KMS-11 (cell line): ENCODE results near the gene UCN3.

Experiments
- H2AFZ ChIP-seq: fragments of 200-600 bp; sonication (generic); 2 replicates; pipeline ENCODE4 v1.6.1; 2016; ENCODE audit warnings: antibody characterized with exemption, mixed run types, low read depth
- H3K27ac ChIP-seq: fragments of 200-600 bp; sonication (generic); 2 replicates; pipeline ENCODE4 v1.6.1; 2016; ENCODE audit warnings: mild to moderate bottlenecking, mixed run types
- H3K27me3 ChIP-seq: fragments of 200-600 bp; sonication (generic); 2 replicates; pipeline ENCODE4 v1.6.1; 2017; ENCODE audit warnings: mild to moderate bottlenecking, low read depth, mixed run types, moderate library complexity; ENCODE audit not compliant: insufficient read depth
- H3K36me3 ChIP-seq: fragments of 200-600 bp; sonication (generic); 2 replicates; pipeline ENCODE4 v1.6.1; 2017; ENCODE audit warnings: mild to moderate bottlenecking, mixed run types; ENCODE audit not compliant: insufficient read depth
- H3K4me1 ChIP-seq: fragments of 200-600 bp; sonication (generic); 2 replicates; pipeline ENCODE4 v1.6.1; 2016; ENCODE audit warnings: mild to moderate bottlenecking, low read depth, mixed run types; ENCODE audit not compliant: poor library complexity, severe bottlenecking
- H3K4me2 ChIP-seq: fragments of 200-600 bp; sonication (generic); 2 replicates; pipeline ENCODE4 v1.7.0; 2016; ENCODE audit warnings: mild to moderate bottlenecking, mixed run types
- H3K4me3 ChIP-seq: fragments of 200-600 bp; sonication (generic); IDR thresholded peaks from 2 replicates; pipeline ENCODE4 v1.6.1; 2017; ENCODE audit warnings: low read depth, low read length, mixed read lengths; ENCODE audit not compliant: insufficient read depth
- H3K79me2 ChIP-seq: fragments of 200-600 bp; sonication (generic); 2 replicates; pipeline ENCODE4 v1.6.1; 2016; ENCODE audit warnings: low read depth, mixed run types; ENCODE audit not compliant: insufficient read depth
- H3K9ac ChIP-seq: fragments of 200-600 bp; sonication (generic); 2 replicates; pipeline ENCODE4 v1.6.1; 2016; ENCODE audit warnings: mild to moderate bottlenecking, mixed run types
- H4K20me1 ChIP-seq: fragments of 200-600 bp; sonication (generic); 2 replicates; pipeline ENCODE4 v1.6.1; 2016; ENCODE audit warnings: mild to moderate bottlenecking, mixed run types; ENCODE audit not compliant: insufficient read depth
- TF ChIP-seq, protein P1 (sequence below): fragments of 200-600 bp; sonication (generic); conservative IDR thresholded peaks from 2 replicates; pipeline ENCODE4 v1.6.1; 2017; ENCODE audit warnings: low read depth, mild to moderate bottlenecking, antibody characterized with exemption, low read length, moderate library complexity, mixed read lengths

The UCN3 gene

DNA sequence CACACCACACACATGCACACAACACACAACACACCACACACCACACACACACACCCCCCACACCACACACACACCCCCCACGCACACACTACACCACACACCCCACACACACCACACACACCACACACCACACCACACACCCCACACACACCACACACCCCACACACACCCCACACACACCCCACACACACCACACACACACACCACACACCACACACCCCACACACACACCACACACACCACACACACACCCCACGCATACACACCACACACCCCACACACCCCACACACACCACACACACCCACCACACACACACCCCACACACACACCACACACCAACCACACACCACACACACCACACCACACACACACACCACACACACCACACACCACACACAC is 16.4 kb downstream of the UCN3 start:
- no peaks in the 10 kb centered on the region for H4K20me1 ChIP-seq

DNA sequence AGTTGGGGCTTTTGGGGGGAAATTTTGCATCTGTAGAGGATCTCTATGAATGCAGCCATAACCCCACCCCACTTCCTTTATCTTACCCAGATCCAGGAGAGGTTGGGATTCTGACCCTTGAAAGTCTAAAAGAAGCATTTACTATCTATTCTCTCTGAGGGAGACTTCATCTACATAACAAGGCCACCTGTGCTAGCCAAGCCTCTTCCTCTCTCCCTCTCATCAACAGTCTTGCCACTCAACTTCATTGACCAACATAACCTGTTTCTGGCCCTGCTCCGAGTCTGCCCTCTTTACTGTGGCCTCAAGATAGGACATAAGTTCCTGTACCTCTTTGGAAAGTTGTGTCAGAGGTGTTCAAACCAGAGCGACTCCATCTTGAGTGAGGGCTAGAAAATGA is 20.5 kb downstream of the UCN3 start:
- no peak overlapping the region for H2AFZ ChIP-seq
- H3K79me2 ChIP-seq, result no peaks in the 10 kb centered on the region
- H4K20me1 ChIP-seq, result no peaks in the 10 kb centered on the region
- H3K9ac ChIP-seq, result no peak overlapping the region
- H3K27me3 ChIP-seq, result no peaks in the 10 kb centered on the region
- no peak overlapping the region for H3K4me2 ChIP-seq
- TF ChIP-seq, protein P1, sequence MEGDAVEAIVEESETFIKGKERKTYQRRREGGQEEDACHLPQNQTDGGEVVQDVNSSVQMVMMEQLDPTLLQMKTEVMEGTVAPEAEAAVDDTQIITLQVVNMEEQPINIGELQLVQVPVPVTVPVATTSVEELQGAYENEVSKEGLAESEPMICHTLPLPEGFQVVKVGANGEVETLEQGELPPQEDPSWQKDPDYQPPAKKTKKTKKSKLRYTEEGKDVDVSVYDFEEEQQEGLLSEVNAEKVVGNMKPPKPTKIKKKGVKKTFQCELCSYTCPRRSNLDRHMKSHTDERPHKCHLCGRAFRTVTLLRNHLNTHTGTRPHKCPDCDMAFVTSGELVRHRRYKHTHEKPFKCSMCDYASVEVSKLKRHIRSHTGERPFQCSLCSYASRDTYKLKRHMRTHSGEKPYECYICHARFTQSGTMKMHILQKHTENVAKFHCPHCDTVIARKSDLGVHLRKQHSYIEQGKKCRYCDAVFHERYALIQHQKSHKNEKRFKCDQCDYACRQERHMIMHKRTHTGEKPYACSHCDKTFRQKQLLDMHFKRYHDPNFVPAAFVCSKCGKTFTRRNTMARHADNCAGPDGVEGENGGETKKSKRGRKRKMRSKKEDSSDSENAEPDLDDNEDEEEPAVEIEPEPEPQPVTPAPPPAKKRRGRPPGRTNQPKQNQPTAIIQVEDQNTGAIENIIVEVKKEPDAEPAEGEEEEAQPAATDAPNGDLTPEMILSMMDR, result no peak
- H3K36me3 ChIP-seq, result no peaks in the 10 kb centered on the region
- no peaks in the 10 kb centered on the region for H3K4me1 ChIP-seq
- no peak overlapping the region for H3K4me3 ChIP-seq
- no peak overlapping the region for H3K27ac ChIP-seq

More for the DNA sequence above, 16.4 kb downstream of the UCN3 start:
- Histone ChIP-seq H3K4me2 (no peak overlapping the region), H3K27me3 (no peaks in the 10 kb centered on the region), H2AFZ (no peak overlapping the region), H3K79me2 (no peaks in the 10 kb centered on the region), H3K9ac (no peak overlapping the region), H3K4me3 (no peak overlapping the region), H3K4me1 (no peaks in the 10 kb centered on the region), H3K36me3 (no peaks in the 10 kb centered on the region), H3K27ac (no peak overlapping the region)
- TF ChIP-seq, protein P1, result no peak

DNA sequence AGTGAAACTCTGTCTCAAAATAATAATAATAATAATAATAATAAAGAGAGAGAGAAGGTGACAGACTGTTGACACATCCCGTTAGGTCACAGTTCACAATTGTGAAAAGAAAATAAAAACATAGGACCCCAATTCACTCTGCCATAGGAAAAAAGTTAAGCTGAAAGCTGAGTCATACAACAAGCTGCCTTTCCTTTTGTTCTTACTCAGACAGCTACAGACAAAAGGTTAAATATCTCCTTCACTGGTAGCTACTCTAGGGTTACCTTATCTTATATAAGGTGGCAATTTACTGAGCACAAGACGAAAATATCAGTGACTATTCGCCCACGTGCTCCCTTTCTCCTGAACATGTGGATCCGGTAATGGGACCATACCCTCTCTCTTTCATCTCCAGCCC is 22.4 kb downstream of the UCN3 start:
- TF ChIP-seq, protein P1, result no peak
- no peaks in the 10 kb centered on the region for H3K79me2 ChIP-seq
- no peak overlapping the region for H3K4me3 ChIP-seq
- H3K36me3 ChIP-seq, result no peaks in the 10 kb centered on the region
- H2AFZ ChIP-seq, result no peak overlapping the region
- H3K27ac ChIP-seq, result no peak overlapping the region
- no peaks in the 10 kb centered on the region for H3K4me1 ChIP-seq
- no peak overlapping the region for H3K4me2 ChIP-seq
- H3K9ac ChIP-seq, result no peak overlapping the region
- H3K27me3 ChIP-seq, result no peaks in the 10 kb centered on the region
- H4K20me1 ChIP-seq, result no peaks in the 10 kb centered on the region

DNA sequence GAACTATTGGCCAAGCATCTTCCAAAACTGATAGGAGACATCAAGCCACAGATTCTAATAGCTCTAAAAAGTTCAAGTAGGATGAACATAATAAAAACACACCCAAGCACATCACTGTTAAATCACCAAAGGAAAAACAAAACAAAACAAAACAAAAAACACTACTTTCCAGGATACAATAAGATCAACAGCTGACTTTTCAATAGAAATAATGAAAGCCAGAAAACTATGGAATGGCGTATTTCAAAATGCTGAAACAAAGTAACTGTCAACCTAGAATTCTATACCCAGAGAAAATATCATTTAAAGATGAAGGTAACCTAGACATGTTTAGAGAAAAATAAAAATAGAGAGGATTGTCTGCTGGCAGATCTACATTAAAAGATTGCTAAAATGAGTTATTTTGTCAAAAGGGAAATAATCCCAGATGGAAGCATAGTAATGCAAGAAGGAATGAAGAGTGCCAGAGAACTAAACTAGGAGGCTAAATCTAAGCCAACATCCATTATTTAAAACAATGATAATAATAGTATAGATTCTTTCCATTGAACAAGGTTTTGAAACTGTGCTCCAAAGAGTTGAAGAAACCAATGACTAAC is 25.9 kb downstream of the UCN3 start:
- H3K4me2 ChIP-seq, result no peak overlapping the region
- TF ChIP-seq, protein P1, result no peak

More for the DNA sequence above, 25.9 kb downstream of the UCN3 start:
- no peak overlapping the region for H3K27ac ChIP-seq
- H3K4me1 ChIP-seq, result no peaks in the 10 kb centered on the region
- H3K36me3 ChIP-seq, result no peaks in the 10 kb centered on the region
- no peaks in the 10 kb centered on the region for H3K27me3 ChIP-seq
- H3K9ac ChIP-seq, result no peak overlapping the region
- no peak overlapping the region for H2AFZ ChIP-seq
- no peaks in the 10 kb centered on the region for H3K79me2 ChIP-seq
- no peak overlapping the region for H3K4me3 ChIP-seq
- H4K20me1 ChIP-seq, result no peaks in the 10 kb centered on the region
